Thyroid gland (tissue), 4 donors: ENCODE data around the gene TMEM51. TPM values are rescaled to one million over a fixed set of nuclear protein-coding genes. Genes with fewer than 3 reads are reported as not detected.

Experiments used
- DNase-seq, 2 donors: peaks; one replicate each; pipeline ENCODE4 v3.0.0-alpha.2; 2019
- H3K27ac ChIP-seq, 3 donors: fragments of 200-600 bp; sonication (generic); 1 replicate in 2 of 3; 2 replicates in 1 of 3; pipeline ENCODE4 v1.5.1; 2016 to 2019; ENCODE audit warnings: mild to moderate bottlenecking in 1 of 3, moderate library complexity in 1 of 3
- H3K27me3 ChIP-seq: fragments of 200-600 bp; sonication (generic); one replicate; pipeline ENCODE4 v1.5.1; 2019
- H3K36me3 ChIP-seq, 2 donors: fragments of 200-600 bp; sonication (generic); one replicate each; pipeline ENCODE4 v1.5.1; 2016 to 2019
- H3K4me1 ChIP-seq, 2 donors: fragments of 200-600 bp; sonication (generic); one replicate each; pipeline ENCODE4 v1.5.1; 2017 to 2019
- H3K4me3 ChIP-seq, 3 donors: fragments of 200-600 bp; sonication (generic); replicated peaks in 1 of 3; 1 replicate in 2 of 3; 2 replicates in 1 of 3; pipeline ENCODE4 v1.5.1; 2016; ENCODE audit warnings: mild to moderate bottlenecking in 1 of 3
- H3K9me3 ChIP-seq: fragments of 200-600 bp; sonication (generic); one replicate; pipeline ENCODE4 v1.5.1; 2017
- CTCF ChIP-seq, 6 experiments: fragments of 200-600 bp in 3 of 6; fragments of 450-650 bp in 3 of 6; sonication (generic) in 3 of 6; IDR thresholded peaks; one replicate each; pipeline ENCODE4 v1.5.1; 2016 to 2019; ENCODE audit warnings: antibody characterized with exemption in 6 of 6, mild to moderate bottlenecking in 2 of 6, inconsistent platforms in 1 of 6, moderate library complexity in 1 of 6
- POLR2A ChIP-seq, 2 donors: fragments of 450-650 bp; IDR thresholded peaks; one replicate each; pipeline ENCODE4 v1.6.1; 2017; ENCODE audit warnings: antibody characterized with exemption in 2 of 2, mild to moderate bottlenecking in 2 of 2, moderate library complexity in 1 of 2
- WGBS, 2 donors: methylation state at CpG; one replicate each; pipeline ENCODE4 v1.1.5; 2017; 5-methylcytosine and 5-hydroxymethylcytosine counted together
- intact Hi-C: fragments of 100-400 bp; cut with DNase I; formaldehyde crosslinking; loops from one replicate; pipeline ENCODE4 v1.15.1; 2023
- total RNA-seq, 4 donors: library from RNA; depleted of rRNA; stranded (reverse); fragments of >200 nt; gene quantifications; one replicate each; pipeline ENCODE4 v1.2.3, GENCODE V29; 2016

The TMEM51 gene
- total RNA-seq, 4 donors from 2014 or later = 3.7 to 12.0 (median 6.4) TPM

DNA sequence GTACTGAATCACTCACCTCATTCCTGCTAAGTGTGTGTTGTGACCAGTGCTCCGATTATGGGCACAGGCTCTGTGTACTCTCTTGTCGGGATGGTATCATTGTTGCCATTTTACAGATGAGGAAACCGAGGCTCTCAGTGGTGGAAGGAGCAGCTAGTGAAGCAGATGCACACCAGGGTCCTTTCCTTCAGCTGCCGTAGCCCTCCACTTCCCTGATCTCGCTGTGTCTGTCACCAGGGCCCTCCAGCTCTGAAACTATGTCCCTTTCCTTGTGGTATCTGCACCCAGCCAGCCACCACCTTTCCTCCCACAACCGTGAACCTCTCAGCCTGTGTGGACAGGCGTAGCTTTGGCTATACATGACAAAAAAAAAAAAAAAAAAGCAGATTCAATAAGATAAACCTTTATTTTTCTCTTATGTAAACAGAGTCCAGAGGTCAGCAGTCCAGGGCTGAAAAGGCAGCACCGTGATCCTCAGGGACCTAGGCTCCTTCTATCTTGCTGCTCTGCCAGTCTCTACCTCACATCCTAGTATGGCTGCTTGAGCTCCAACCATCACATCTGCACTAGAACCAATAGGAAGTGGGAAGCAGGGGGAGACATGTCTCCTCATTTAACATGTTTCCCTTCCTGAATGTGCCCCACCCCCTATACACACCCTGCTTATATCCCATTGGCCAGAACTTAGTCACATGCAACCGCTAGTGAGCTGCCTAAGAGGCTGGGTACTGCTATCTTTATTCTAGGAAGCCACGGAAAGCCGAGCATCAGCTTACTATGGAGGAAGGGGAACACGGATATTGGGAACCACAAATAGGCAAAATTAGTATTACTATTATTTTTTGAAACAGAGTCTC lies 44.3 kb downstream of the TMEM51 start:
- WGBS, 2 donors = 83 to 91% methylated on average over 12 of the region's 12 CpGs
- no peak overlapping the region for H3K27ac ChIP-seq
- no peak overlapping the region for H3K4me3 ChIP-seq
- no peaks in the 10 kb centered on the region for H3K9me3 ChIP-seq
- no peaks in the 10 kb centered on the region for H3K27me3 ChIP-seq
- peaks cover 0 to 17% of the 10 kb centered on the region in 2 donors for H3K4me1 ChIP-seq
- no peak for TF ChIP-seq CTCF (IDR thresholded peaks at IDR 0.05)
- no peak for TF ChIP-seq POLR2A (IDR thresholded peaks at IDR 0.05)
- no peak for DNase-seq
- no peaks in the 10 kb centered on the region for H3K36me3 ChIP-seq
- intact Hi-C loops = no loop called here

GRCh38 chr1:15198684-15199083 lies 45.1 kb downstream of the TMEM51 start:
- intact Hi-C loops = no loop called here
- Histone ChIP-seq H3K4me3 (no peak overlapping the region), H3K27me3 (no peaks in the 10 kb centered on the region), H3K4me1 (peaks cover 0 to 17% of the 10 kb centered on the region in 2 donors), H3K36me3 (no peaks in the 10 kb centered on the region), H3K9me3 (no peaks in the 10 kb centered on the region), H3K27ac (no peak overlapping the region)
- TF ChIP-seq POLR2A (IDR thresholded peaks at IDR 0.05) (no peak), CTCF (IDR thresholded peaks at IDR 0.05) (no peak)
- 83 to 94% methylated on average over 6 to 8 of the region's 8 CpGs for WGBS, 2 donors
- no peak for DNase-seq

DNA sequence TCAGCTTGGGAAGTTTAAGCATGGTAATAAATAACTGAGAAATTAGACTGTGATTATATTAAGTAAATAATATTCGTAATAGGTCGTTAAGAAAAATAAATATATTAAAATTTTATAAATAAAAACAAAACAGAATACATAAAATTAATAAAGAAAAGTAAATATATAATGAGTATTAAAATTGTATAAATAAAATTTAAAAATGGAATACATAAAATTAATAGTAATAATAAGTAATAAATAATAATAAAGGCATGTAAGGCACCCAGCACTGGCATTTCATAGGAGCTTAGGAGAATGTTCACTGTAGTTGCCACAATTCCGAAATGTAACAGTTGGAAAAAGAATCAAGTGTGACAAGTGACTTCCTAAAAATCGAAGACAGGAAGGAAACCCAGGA lies 47.7 kb downstream of the TMEM51 start:
- Histone ChIP-seq H3K9me3 (no peaks in the 10 kb centered on the region), H3K27me3 (no peaks in the 10 kb centered on the region), H3K4me1 (peaks cover 0 to 17% of the 10 kb centered on the region in 2 donors), H3K27ac (no peak overlapping the region), H3K36me3 (no peaks in the 10 kb centered on the region), H3K4me3 (no peak overlapping the region)
- 72 to 76% methylated on average over 4 of the region's 4 CpGs for WGBS, 2 donors
- TF ChIP-seq CTCF (IDR thresholded peaks at IDR 0.05) (no peak), POLR2A (IDR thresholded peaks at IDR 0.05) (no peak)
- no peak for DNase-seq
- intact Hi-C loops = no loop called here

DNA sequence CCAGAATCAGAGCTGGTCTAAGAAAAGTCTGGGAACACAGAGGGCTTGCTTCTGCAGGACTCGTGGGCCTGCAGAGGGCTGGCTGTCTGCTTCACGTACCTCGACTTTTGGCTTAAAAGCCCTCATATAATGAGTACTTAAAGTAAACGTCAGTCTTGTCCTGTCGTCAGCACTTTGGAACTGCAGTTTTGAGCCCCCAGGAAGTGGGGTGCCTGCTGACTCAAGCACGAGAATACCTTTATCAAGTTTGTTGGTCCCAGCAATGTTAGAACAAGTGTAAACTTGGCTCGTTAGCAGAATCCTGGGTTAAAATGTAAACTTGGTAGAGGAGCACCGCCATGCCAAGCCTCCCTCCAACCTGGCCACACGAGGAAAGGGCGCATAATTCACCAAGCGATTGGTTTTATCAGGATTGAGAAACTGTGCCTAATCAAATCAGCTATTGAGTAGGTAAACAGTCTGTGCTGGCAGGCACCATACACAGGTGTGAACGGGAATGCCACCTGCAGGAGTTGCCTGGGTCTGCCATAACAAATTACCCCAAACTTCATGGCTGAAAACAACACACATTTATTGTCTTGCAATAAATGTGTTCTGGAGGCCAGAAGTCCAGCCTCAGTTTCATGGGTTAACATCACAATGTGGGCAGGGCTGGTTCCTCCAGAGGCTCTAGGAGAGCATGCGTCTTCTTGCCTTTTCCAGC lies 48.5 kb downstream of the TMEM51 start:
- Histone ChIP-seq H3K9me3 (no peaks in the 10 kb centered on the region), H3K4me1 (peaks cover 0 to 19% of the 10 kb centered on the region in 2 donors), H3K36me3 (no peaks in the 10 kb centered on the region), H3K27ac (no peak overlapping the region), H3K4me3 (no peak overlapping the region), H3K27me3 (no peaks in the 10 kb centered on the region)
- TF ChIP-seq CTCF (IDR thresholded peaks at IDR 0.05) (no peak), POLR2A (IDR thresholded peaks at IDR 0.05) (no peak)
- no peak for DNase-seq
- intact Hi-C loops = no loop called here
- 71 to 72% methylated on average over 13 of the region's 13 CpGs for WGBS, 2 donors

DNA sequence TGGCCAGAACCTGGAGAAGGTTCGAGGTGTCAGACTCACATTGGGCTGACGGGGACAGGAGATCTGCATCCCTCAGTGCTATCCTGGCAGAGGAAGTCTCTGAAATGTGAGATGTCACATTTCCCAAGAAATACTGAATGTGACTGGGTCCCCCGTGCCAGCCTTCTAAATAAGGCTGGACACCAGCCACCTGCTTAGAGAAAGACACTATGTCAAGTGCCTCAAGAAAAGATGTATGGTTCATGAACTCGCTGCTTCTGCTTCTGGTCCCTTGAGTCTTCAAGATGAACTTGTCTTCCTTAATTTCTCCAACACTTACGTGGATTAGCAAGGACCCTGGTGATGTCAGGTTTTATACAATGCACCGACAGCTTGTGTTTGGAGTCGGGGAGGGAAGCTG lies 51.4 kb downstream of the TMEM51 start:
- Histone ChIP-seq H3K36me3 (no peaks in the 10 kb centered on the region), H3K27me3 (no peaks in the 10 kb centered on the region), H3K9me3 (no peaks in the 10 kb centered on the region), H3K4me3 (no peak overlapping the region), H3K4me1 (peaks cover 14 to 28% of the 10 kb centered on the region in 2 donors), H3K27ac (no peak overlapping the region)
- intact Hi-C loops = no loop called here
- DNase-seq = no peak
- TF ChIP-seq CTCF (IDR thresholded peaks at IDR 0.05) = no peak
- no peak for TF ChIP-seq POLR2A (IDR thresholded peaks at IDR 0.05)
- 92% methylated on average over 6 to 7 of the region's 7 CpGs for WGBS, 2 donors
